HepG2 (cell line): ENCODE results near the gene GLO1.

Source experiments
- CTCF ChIP-seq: sonication (generic); formaldehyde crosslinking; IDR thresholded peaks from 2 replicates; pipeline ENCODE4 v1.5.0; 2020; ENCODE audit warnings: mild to moderate bottlenecking, missing genetic modification reagents, moderate library complexity
- HNF4A ChIP-seq: sonication (generic); formaldehyde crosslinking; IDR thresholded peaks from 2 replicates; pipeline ENCODE4 v1.4.0; 2020; ENCODE audit warnings: missing genetic modification reagents
- NCOA2 ChIP-seq: sonication (generic); formaldehyde crosslinking; IDR thresholded peaks from 2 replicates; pipeline ENCODE4 v1.8.0; 2022; ENCODE audit warnings: inconsistent platforms
- NONO ChIP-seq, 2 experiments: fragments of 450-650 bp in 1 of 2; sonication (generic) in 1 of 2; formaldehyde crosslinking in 1 of 2; IDR thresholded peaks in 1 of 2; conservative IDR thresholded peaks in 1 of 2; 2 replicates each; pipeline versions ENCODE4 v1.6.1 to v1.8.0; 2017 to 2022; ENCODE audit warnings: mild to moderate bottlenecking in 1 of 2, missing genetic modification reagents in 1 of 2, moderate library complexity in 1 of 2
- PBX2 ChIP-seq: IDR thresholded peaks from 2 replicates; pipeline ENCODE4 v1.6.1; 2016; ENCODE audit warnings: control low read depth
- POLR2A ChIP-seq, 2 experiments: IDR thresholded peaks; 2 replicates each; pipeline ENCODE4 v1.6.1; 2011; ENCODE audit warnings: low read depth in 2 of 2, low read length in 2 of 2, mild to moderate bottlenecking in 1 of 2, moderate library complexity in 1 of 2; ENCODE audit not compliant: insufficient read depth in 1 of 2
- RAD21 ChIP-seq: fragments of 450-650 bp; formaldehyde crosslinking; IDR thresholded peaks from 2 replicates; pipeline ENCODE4 v1.5.0; 2020; ENCODE audit warnings: mild to moderate bottlenecking
- RAD51 ChIP-seq: fragments of 450-650 bp; IDR thresholded peaks from 2 replicates; pipeline ENCODE4 v1.6.1; 2016; ENCODE audit warnings: borderline replicate concordance
- SMC3 ChIP-seq: IDR thresholded peaks from 2 replicates; pipeline ENCODE4 v1.6.1; 2011; ENCODE audit warnings: low read length, improper control_type of control experiment
- SYNCRIP ChIP-seq: fragments of 200-400 bp; formaldehyde crosslinking; IDR thresholded peaks from 2 replicates; pipeline ENCODE4 v1.6.1; 2018; ENCODE audit warnings: mild to moderate bottlenecking, low read depth, low read length; ENCODE audit not compliant: insufficient read depth
- ZHX1 ChIP-seq: sonication (generic); formaldehyde crosslinking; IDR thresholded peaks from 2 replicates; pipeline ENCODE4 v1.8.1; 2022; ENCODE audit warnings: low read depth, mild to moderate bottlenecking, missing genetic modification reagents
- ZNF20 ChIP-seq: sonication (generic); formaldehyde crosslinking; IDR thresholded peaks from 2 replicates; pipeline ENCODE4 v1.4.0; 2020; ENCODE audit warnings: mild to moderate bottlenecking, moderate library complexity, missing genetic modification reagents
- ZNF280B ChIP-seq: sonication (generic); formaldehyde crosslinking; IDR thresholded peaks from 2 replicates; pipeline ENCODE4 v1.5.0; 2020; ENCODE audit warnings: missing genetic modification reagents, mild to moderate bottlenecking, borderline replicate concordance
- ZNF563 ChIP-seq: sonication (generic); formaldehyde crosslinking; IDR thresholded peaks from 2 replicates; pipeline ENCODE4 v1.8.0; 2022; ENCODE audit warnings: mild to moderate bottlenecking, moderate library complexity, missing genetic modification reagents

GRCh38 chr6:38703949-38704590, 1.1 kb upstream of the GLO1 start:
- no peak for TF ChIP-seq HNF4A (CRISPR knock-in tag)
- no peak for TF ChIP-seq ZNF280B (CRISPR knock-in tag)
- no peak for TF ChIP-seq ZNF563
- TF ChIP-seq RAD21 (CRISPR knock-in tag): no peak
- no peak for TF ChIP-seq ZHX1 (CRISPR knock-in tag)
- no peak for TF ChIP-seq NCOA2 (CRISPR knock-in tag)
- TF ChIP-seq NONO (IDR thresholded peaks at IDR 0.05): no peak
- no peak for TF ChIP-seq NONO (CRISPR knock-in tag; conservative IDR thresholded peaks at IDR 0.05)
- no peak for TF ChIP-seq CTCF (CRISPR knock-in tag)
- TF ChIP-seq PBX2 (CRISPR knock-in tag): no peak
- no peak for TF ChIP-seq SMC3
- TF ChIP-seq RAD51: no peak
- TF ChIP-seq SYNCRIP: no peak
- no peak for TF ChIP-seq POLR2A (IDR thresholded peaks at IDR 0.05; ENCODE audit: insufficient read depth in 1 of 2, low read depth in 2 of 2, low read length in 2 of 2)
- no peak for TF ChIP-seq ZNF20 (CRISPR knock-in tag)
